ENCODE data around the gene SLC7A8. TPM values are rescaled to one million over a fixed set of nuclear protein-coding genes. Genes with fewer than 3 reads are reported as not detected.
"Not testable (repeated sequence)": the region's sequence is repeated elsewhere in the genome, so short reads cannot be mapped to it uniquely, and the experiment has no call there.

Gene SLC7A8
- total and polyA plus RNA-seq, 4 donors, result 2.6 to 9.8 (median 5.4) TPM

- H3K27me3 ChIP-seq (ENCODE audit: control insufficient read depth in 4 of 4, insufficient read depth in 4 of 4, low read length in 3 of 4), result no peaks in the 10 kb centered on the region
- no peak overlapping the region for H3K9ac ChIP-seq (ENCODE audit: low read depth in 1 of 2, low read length in 2 of 2)
- no peak for DNase-seq (ENCODE audit: low spot score)
- WGBS, result 85% methylated on average over 3 of the region's 3 CpGs
- H3K9me3 ChIP-seq (ENCODE audit: control insufficient read depth in 4 of 4, low read length in 3 of 4), result no peaks in the 10 kb centered on the region
- no peaks in the 10 kb centered on the region for H3K36me3 ChIP-seq (ENCODE audit: control insufficient read depth in 4 of 4, insufficient read depth in 3 of 4, low read depth in 1 of 4, low read length in 3 of 4)
- TF ChIP-seq ATF3 (IDR thresholded peaks at IDR 0.05), result no peak
- TF ChIP-seq HNF4A (conservative IDR thresholded peaks at IDR 0.05), result no peak
- TF ChIP-seq YY1 (IDR thresholded peaks at IDR 0.05), result no peak
- TF ChIP-seq TAF1 (conservative IDR thresholded peaks at IDR 0.05), result no peak
- no peak for TF ChIP-seq MAX (IDR thresholded peaks at IDR 0.05)
- TF ChIP-seq CTCF (IDR thresholded peaks at IDR 0.05; ENCODE audit: low read depth, low read length, missing input control), result no peak
- no peak for TF ChIP-seq NR2F2 (IDR thresholded peaks at IDR 0.05)
- no peak overlapping the region for H3K27ac ChIP-seq (ENCODE audit: low read depth in 1 of 2, low read length in 2 of 2)
- H3K4me1 ChIP-seq (ENCODE audit: control insufficient read depth in 4 of 4, insufficient read depth in 4 of 4, low read length in 3 of 4), result no peaks in the 10 kb centered on the region
- H3K4me3 ChIP-seq (ENCODE audit: low read depth in 1 of 3, low read length in 3 of 3), result no peak overlapping the region
These were observed 23.1 kb upstream of the SLC7A8 start for GRCh38 chr14:23206422-23207145.

GRCh38 chr14:23202001-23202400 lies 18.5 kb upstream of the SLC7A8 start:
- no peaks in the 10 kb centered on the region for H3K4me1 ChIP-seq (ENCODE audit: control insufficient read depth in 4 of 4, insufficient read depth in 4 of 4, low read length in 3 of 4)
- no peaks in the 10 kb centered on the region for H3K36me3 ChIP-seq (ENCODE audit: control insufficient read depth in 4 of 4, insufficient read depth in 3 of 4, low read depth in 1 of 4, low read length in 3 of 4)
- TF ChIP-seq NR2F2 (IDR thresholded peaks at IDR 0.05), result no peak
- no peak for TF ChIP-seq ATF3 (IDR thresholded peaks at IDR 0.05)
- TF ChIP-seq HNF4G (IDR thresholded peaks at IDR 0.05), result no peak
- no peak for TF ChIP-seq RAD21 (IDR thresholded peaks at IDR 0.05)
- TF ChIP-seq GABPA (IDR thresholded peaks at IDR 0.05 in 1 of 2, conservative IDR thresholded peaks at IDR 0.05 in 1 of 2), result no peak
- TF ChIP-seq EGR1 (IDR thresholded peaks at IDR 0.05; ENCODE audit: low read depth in 2 of 2), result no peak
- TF ChIP-seq TAF1 (conservative IDR thresholded peaks at IDR 0.05), result no peak
- TF ChIP-seq FOXA1 (IDR thresholded peaks at IDR 0.05), result no peak
- no peak for TF ChIP-seq JUND (IDR thresholded peaks at IDR 0.05)
- no peak for TF ChIP-seq HNF4A (conservative IDR thresholded peaks at IDR 0.05)
- no peak for TF ChIP-seq CTCF (IDR thresholded peaks at IDR 0.05; ENCODE audit: low read depth, low read length, missing input control)
- no peak for TF ChIP-seq SP1 (IDR thresholded peaks at IDR 0.05)
- TF ChIP-seq FOXA2 (IDR thresholded peaks at IDR 0.05), result no peak
- TF ChIP-seq RXRA (IDR thresholded peaks at IDR 0.05), result no peak
- no peak for TF ChIP-seq MAX (IDR thresholded peaks at IDR 0.05)
- no peak for DNase-seq (ENCODE audit: low spot score)
- WGBS, result 92% methylated on average over 7 of the region's 7 CpGs
- H3K27me3 ChIP-seq (ENCODE audit: control insufficient read depth in 4 of 4, insufficient read depth in 4 of 4, low read length in 3 of 4), result no peaks in the 10 kb centered on the region
- no peak overlapping the region for H3K9ac ChIP-seq (ENCODE audit: low read depth in 1 of 2, low read length in 2 of 2)
- no peaks in the 10 kb centered on the region for H3K9me3 ChIP-seq (ENCODE audit: control insufficient read depth in 4 of 4, low read length in 3 of 4)
- no peak overlapping the region for H3K27ac ChIP-seq (ENCODE audit: low read depth in 1 of 2, low read length in 2 of 2)
- H3K4me3 ChIP-seq (ENCODE audit: low read depth in 1 of 3, low read length in 3 of 3), result no peak overlapping the region

- not testable (repeated sequence) for DNase-seq (ENCODE audit: low spot score); H3K9ac ChIP-seq (ENCODE audit: low read depth in 1 of 2, low read length in 2 of 2); H3K27me3 ChIP-seq (ENCODE audit: control insufficient read depth in 4 of 4, insufficient read depth in 4 of 4, low read length in 3 of 4); H3K9me3 ChIP-seq (ENCODE audit: control insufficient read depth in 4 of 4, low read length in 3 of 4); H3K4me1 ChIP-seq (ENCODE audit: control insufficient read depth in 4 of 4, insufficient read depth in 4 of 4, low read length in 3 of 4); H3K27ac ChIP-seq (ENCODE audit: low read depth in 1 of 2, low read length in 2 of 2); H3K36me3 ChIP-seq (ENCODE audit: control insufficient read depth in 4 of 4, insufficient read depth in 3 of 4, low read depth in 1 of 4, low read length in 3 of 4); H3K4me3 ChIP-seq (ENCODE audit: low read depth in 1 of 3, low read length in 3 of 3)
- 88% methylated on average over 1 of the region's 1 CpG for WGBS
These were observed 15.7 kb upstream of the SLC7A8 start for GRCh38 chr14:23199141-23199540.

- not testable (repeated sequence) for H3K4me3 ChIP-seq (ENCODE audit: low read depth in 1 of 3, low read length in 3 of 3); H3K9me3 ChIP-seq (ENCODE audit: control insufficient read depth in 4 of 4, low read length in 3 of 4); DNase-seq (ENCODE audit: low spot score); H3K27ac ChIP-seq (ENCODE audit: low read depth in 1 of 2, low read length in 2 of 2); H3K27me3 ChIP-seq (ENCODE audit: control insufficient read depth in 4 of 4, insufficient read depth in 4 of 4, low read length in 3 of 4); H3K36me3 ChIP-seq (ENCODE audit: control insufficient read depth in 4 of 4, insufficient read depth in 3 of 4, low read depth in 1 of 4, low read length in 3 of 4); H3K4me1 ChIP-seq (ENCODE audit: control insufficient read depth in 4 of 4, insufficient read depth in 4 of 4, low read length in 3 of 4); H3K9ac ChIP-seq (ENCODE audit: low read depth in 1 of 2, low read length in 2 of 2)
- WGBS, result 94% methylated on average over 2 of the region's 2 CpGs
These were observed 13.0 kb upstream of the SLC7A8 start for GRCh38 chr14:23196487-23196886.

All from liver (tissue), 9 donors.